SK-N-MC (cell line): Measurements from ENCODE around the gene SUV39H2.
"Not testable (repeated sequence)": the region's sequence is repeated elsewhere in the genome, so short reads cannot be mapped to it uniquely, and the experiment has no call there.

Source experiments
- DNase-seq: peaks from one replicate; pipeline ENCODE4 v3.0.0-alpha.2; 2011; ENCODE audit warnings: low read depth, low spot score
- H3K27ac ChIP-seq: fragments of 200-600 bp; sonication (generic); 2 replicates; pipeline ENCODE4 v1.5.1; 2016; ENCODE audit warnings: mixed run types
- H3K36me3 ChIP-seq: fragments of 200-600 bp; sonication (generic); 2 replicates; pipeline ENCODE4 v1.6.1; 2017; ENCODE audit warnings: antibody characterized with exemption, low read length, mixed read lengths; ENCODE audit not compliant: insufficient read depth
- H3K4me3 ChIP-seq: fragments of 200-600 bp; sonication (generic); 2 replicates; pipeline ENCODE4 v1.5.1; 2016
- H3K9ac ChIP-seq: fragments of 200-600 bp; sonication (generic); 2 replicates; pipeline ENCODE4 v1.8.0; 2017; ENCODE audit warnings: mixed run types, mixed read lengths; ENCODE audit not compliant: insufficient read length
- H3K9me3 ChIP-seq: fragments of 200-600 bp; sonication (generic); 2 replicates; pipeline ENCODE4 v1.6.1; 2017; ENCODE audit warnings: low read depth, mild to moderate bottlenecking, antibody characterized with exemption, low read length, moderate library complexity, mixed read lengths
- EZH2 ChIP-seq: fragments of 200-600 bp; sonication (generic); IDR thresholded peaks from one replicate; pipeline ENCODE4 v1.6.1; 2017; ENCODE audit warnings: antibody characterized with exemption
- FOXP2 ChIP-seq: optimal IDR thresholded peaks from 2 replicates; pipeline ENCODE3; 2011; ENCODE audit warnings: mild to moderate bottlenecking, moderate library complexity; ENCODE audit not compliant: insufficient read depth; ENCODE audit errors: extremely low read length, control extremely low read depth
- POLR2AphosphoS5 ChIP-seq: IDR thresholded peaks from 2 replicates; pipeline ENCODE4 v1.6.1; 2012; ENCODE audit warnings: mild to moderate bottlenecking, low read depth, low read length, borderline replicate concordance

Gene SUV39H2

GRCh38 chr10:14840178-14840577, 38.5 kb upstream of the SUV39H2 start:
- no peak for DNase-seq
- Histone ChIP-seq H3K4me3 (no peak overlapping the region), H3K9me3 (no peaks in the 10 kb centered on the region), H3K36me3 (peaks cover 31% of the 10 kb centered on the region), H3K9ac (no peak overlapping the region), H3K27ac (no peak overlapping the region)
- TF ChIP-seq FOXP2 (no peak), EZH2 (no peak), POLR2AphosphoS5 (no peak)

DNA sequence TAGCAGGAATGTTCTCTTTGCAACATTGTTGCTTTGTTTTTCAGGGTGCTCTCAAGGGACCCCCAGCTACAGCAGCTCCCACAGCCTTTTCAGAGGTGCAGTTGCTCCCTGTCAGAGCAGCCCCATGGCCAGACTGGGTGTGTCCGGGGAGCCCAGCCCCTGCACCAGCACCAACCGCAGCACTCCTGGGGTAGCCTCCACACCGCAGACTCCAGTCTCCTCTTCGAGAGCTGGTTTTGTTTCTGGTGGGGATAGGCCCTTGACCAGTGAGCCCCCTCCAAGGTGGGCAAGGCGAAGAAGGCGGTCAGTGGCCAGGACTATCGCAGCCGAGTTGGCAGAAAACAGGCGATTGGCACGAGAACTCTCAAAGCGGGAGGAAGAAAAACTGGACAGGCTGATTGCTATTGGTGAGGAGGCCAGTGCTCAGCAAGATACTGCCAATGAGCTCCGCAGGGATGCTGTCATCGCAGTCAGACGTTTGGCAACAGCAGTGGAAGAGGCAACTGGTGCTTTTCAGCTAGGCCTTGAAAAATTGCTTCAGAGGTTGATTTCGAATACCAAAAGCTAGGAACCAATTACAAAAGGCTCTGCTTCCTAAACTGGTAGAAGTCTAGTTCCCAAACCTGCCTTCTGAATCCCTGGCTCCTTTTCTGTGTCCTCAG, 35.2 kb upstream of the SUV39H2 start:
- DNase-seq, result no peak
- Histone ChIP-seq H3K4me3 (no peak overlapping the region), H3K36me3 (peaks cover 31% of the 10 kb centered on the region), H3K9ac (no peak overlapping the region), H3K27ac (no peak overlapping the region), H3K9me3 (no peaks in the 10 kb centered on the region)
- TF ChIP-seq FOXP2 (no peak), POLR2AphosphoS5 (no peak), EZH2 (no peak)

- H3K27ac ChIP-seq, result no peak overlapping the region
- no peak for DNase-seq
- no peaks in the 10 kb centered on the region for H3K9me3 ChIP-seq
- no peak overlapping the region for H3K4me3 ChIP-seq
- H3K9ac ChIP-seq, result no peak overlapping the region
- TF ChIP-seq POLR2AphosphoS5 (no peak), FOXP2 (no peak), EZH2 (no peak)
- H3K36me3 ChIP-seq, result peaks cover 31% of the 10 kb centered on the region
Measured at GRCh38 chr10:14844948-14845347, 33.7 kb upstream of the SUV39H2 start.

DNA sequence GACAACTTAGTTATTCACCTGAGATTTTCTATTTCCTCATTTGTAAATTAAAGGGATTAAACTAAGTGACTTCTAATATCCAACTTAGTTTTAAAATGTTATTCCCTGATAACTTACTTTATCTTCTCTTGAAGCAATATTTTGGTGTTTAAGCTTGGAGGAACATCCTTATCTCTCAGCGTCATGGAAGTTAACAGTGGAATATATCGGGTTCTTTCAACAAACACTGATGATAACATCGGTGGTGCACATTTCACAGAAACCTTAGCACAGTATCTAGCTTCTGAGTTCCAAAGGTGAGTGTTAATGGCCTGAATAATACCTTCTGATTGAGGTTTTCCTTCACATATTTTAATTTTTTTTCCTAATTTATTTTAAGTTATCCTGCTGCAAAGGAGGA, 26.4 kb upstream of the SUV39H2 start:
- Histone ChIP-seq H3K9me3 (no peaks in the 10 kb centered on the region), H3K36me3 (peaks cover 7% of the 10 kb centered on the region; the same call in 1 of the 2 replicates), H3K4me3 (no peak overlapping the region), H3K27ac (no peak overlapping the region), H3K9ac (no peak overlapping the region)
- TF ChIP-seq EZH2 (no peak), FOXP2 (no peak), POLR2AphosphoS5 (no peak)
- no peak for DNase-seq

GRCh38 chr10:14855453-14855852, 23.2 kb upstream of the SUV39H2 start:
- Histone ChIP-seq H3K27ac (no peak overlapping the region), H3K4me3 (no peak overlapping the region), H3K36me3 (peaks cover 7% of the 10 kb centered on the region; the same call in 1 of the 2 replicates), H3K9ac (no peak overlapping the region), H3K9me3 (no peaks in the 10 kb centered on the region)
- DNase-seq, result no peak
- TF ChIP-seq FOXP2 (no peak), EZH2 (no peak), POLR2AphosphoS5 (no peak)

GRCh38 chr10:14858338-14858960, 20.2 kb upstream of the SUV39H2 start:
- no peaks in the 10 kb centered on the region for H3K9me3 ChIP-seq
- no peaks in the 10 kb centered on the region for H3K36me3 ChIP-seq
- no peak for DNase-seq
- no peak overlapping the region for H3K9ac ChIP-seq
- no peak overlapping the region for H3K4me3 ChIP-seq
- H3K27ac ChIP-seq, result no peak overlapping the region
- TF ChIP-seq FOXP2 (no peak), POLR2AphosphoS5 (no peak), EZH2 (no peak)

DNA sequence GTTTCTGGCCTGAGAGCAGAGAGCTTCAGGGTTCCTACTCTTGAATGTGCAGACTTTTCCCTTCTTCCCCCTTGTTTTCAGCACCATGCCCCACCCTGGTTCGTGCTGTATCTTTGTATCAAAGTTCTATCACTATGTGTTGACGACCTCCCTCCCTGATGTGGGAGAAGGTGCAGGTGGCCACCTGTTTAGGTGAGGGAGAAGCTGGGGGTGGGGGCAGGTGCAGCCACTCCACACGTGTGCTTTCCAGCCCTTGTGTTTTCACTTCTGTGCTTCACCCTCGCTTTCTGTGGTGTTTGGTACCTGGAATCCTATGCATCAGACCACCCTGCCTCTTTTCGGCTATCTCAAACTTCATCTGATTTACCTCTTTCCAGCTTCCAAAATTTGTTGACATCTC, 19.6 kb upstream of the SUV39H2 start:
- Histone ChIP-seq H3K27ac (no peak overlapping the region), H3K36me3 (no peaks in the 10 kb centered on the region), H3K4me3 (no peak overlapping the region), H3K9me3 (no peaks in the 10 kb centered on the region), H3K9ac (no peak overlapping the region)
- no peak for DNase-seq
- TF ChIP-seq EZH2 (no peak), POLR2AphosphoS5 (no peak), FOXP2 (no peak)

DNA sequence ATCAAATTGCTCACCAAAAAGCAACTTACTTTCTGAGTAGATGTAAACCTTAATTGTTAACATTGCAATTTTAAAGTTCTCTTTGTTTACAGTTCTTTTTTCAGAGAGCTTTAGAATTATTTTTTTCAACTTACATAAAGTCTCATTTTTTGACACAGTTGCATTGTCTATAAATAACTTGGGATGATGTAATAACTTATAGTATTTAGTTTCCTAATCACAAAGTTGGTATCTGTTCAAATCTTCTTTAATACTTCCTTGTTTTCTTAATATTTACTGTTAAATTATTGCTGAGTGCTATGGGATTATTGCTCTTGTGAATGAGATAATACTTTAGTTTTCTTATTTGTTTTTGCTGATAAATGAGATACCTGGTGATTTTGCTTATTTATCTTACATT, 18.9 kb upstream of the SUV39H2 start:
- TF ChIP-seq EZH2 (no peak), FOXP2 (no peak), POLR2AphosphoS5 (no peak)
- Histone ChIP-seq H3K27ac (no peak overlapping the region), H3K9me3 (no peaks in the 10 kb centered on the region), H3K9ac (no peak overlapping the region), H3K4me3 (no peak overlapping the region), H3K36me3 (no peaks in the 10 kb centered on the region)
- DNase-seq, result no peak

- no peak overlapping the region for H3K4me3 ChIP-seq
- no peak overlapping the region for H3K9ac ChIP-seq
- H3K36me3 ChIP-seq, result no peaks in the 10 kb centered on the region
- DNase-seq, result no peak
- H3K9me3 ChIP-seq, result no peaks in the 10 kb centered on the region
- TF ChIP-seq POLR2AphosphoS5 (no peak), FOXP2 (no peak), EZH2 (no peak)
- no peak overlapping the region for H3K27ac ChIP-seq
Measured at GRCh38 chr10:14860791-14861190, 17.9 kb upstream of the SUV39H2 start.

GRCh38 chr10:14864466-14864865, 14.2 kb upstream of the SUV39H2 start:
- not testable (repeated sequence) for H3K9ac ChIP-seq, H3K27ac ChIP-seq, H3K36me3 ChIP-seq, DNase-seq, H3K4me3 ChIP-seq, H3K9me3 ChIP-seq

DNA sequence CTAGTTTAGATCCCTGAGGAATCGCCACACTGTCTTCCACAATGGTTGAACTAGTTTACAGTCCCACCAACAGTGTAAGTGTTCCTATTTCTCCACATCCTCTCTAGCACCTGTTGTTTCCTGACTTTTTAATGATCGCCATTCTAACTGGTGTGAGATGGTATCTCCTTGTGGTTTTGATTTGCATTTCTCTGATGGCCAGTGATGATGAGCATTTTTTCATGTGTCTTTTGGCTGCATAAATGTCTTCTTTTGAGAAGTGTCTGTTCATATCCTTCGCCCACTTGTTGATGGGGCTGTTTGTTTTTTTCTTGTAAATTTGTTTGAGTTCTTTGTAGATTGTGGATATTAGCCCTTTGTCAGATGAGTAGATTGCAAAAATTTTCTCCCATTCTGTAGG, 13.8 kb upstream of the SUV39H2 start:
- not testable (repeated sequence) for H3K4me3 ChIP-seq, H3K9ac ChIP-seq, H3K27ac ChIP-seq, DNase-seq, H3K9me3 ChIP-seq, H3K36me3 ChIP-seq
